Hepatocyte (in vitro differentiated cells): ENCODE measurements around the gene PKNOX2. TPM values are rescaled to one million over a fixed set of nuclear protein-coding genes. Genes with fewer than 3 reads are reported as not detected.

Experiments used
- DNase-seq: peaks from one replicate; pipeline ENCODE4 v3.0.0-alpha.2; 2016; ENCODE audit warnings: low spot score
- H2AFZ ChIP-seq: fragments of 200-600 bp; sonication (generic); 2 replicates; pipeline ENCODE4 v1.6.0; 2016; ENCODE audit warnings: antibody characterized with exemption, mild to moderate bottlenecking
- H3K27ac ChIP-seq: fragments of 200-600 bp; sonication (generic); 2 replicates; pipeline ENCODE4 v1.5.1; 2016; ENCODE audit warnings: mild to moderate bottlenecking
- H3K27me3 ChIP-seq: fragments of 200-600 bp; sonication (generic); 2 replicates; pipeline ENCODE4 v1.6.1; 2016
- H3K36me3 ChIP-seq: fragments of 200-600 bp; sonication (generic); replicated peaks from 2 replicates; pipeline ENCODE4 v1.5.1; 2016; ENCODE audit warnings: low read depth; ENCODE audit not compliant: insufficient read depth
- H3K4me1 ChIP-seq: fragments of 200-600 bp; sonication (generic); 2 replicates; pipeline ENCODE4 v1.5.1; 2016; ENCODE audit warnings: mild to moderate bottlenecking, moderate library complexity; ENCODE audit not compliant: insufficient read depth
- H3K4me2 ChIP-seq: fragments of 200-600 bp; sonication (generic); 2 replicates; pipeline ENCODE4 v1.6.0; 2016
- H3K4me3 ChIP-seq: fragments of 200-600 bp; sonication (generic); 2 replicates; pipeline ENCODE4 v1.5.1; 2016; ENCODE audit warnings: mild to moderate bottlenecking
- H3K79me2 ChIP-seq: fragments of 200-600 bp; sonication (generic); 2 replicates; pipeline ENCODE4 v1.6.0; 2017; ENCODE audit warnings: mild to moderate bottlenecking
- H3K9me2 ChIP-seq: fragments of 200-600 bp; sonication (generic); replicated peaks from 2 replicates; pipeline ENCODE4 v1.6.0; 2017; ENCODE audit warnings: mild to moderate bottlenecking; ENCODE audit not compliant: insufficient read depth
- H3K9me3 ChIP-seq: fragments of 200-600 bp; sonication (generic); 2 replicates; pipeline ENCODE4 v1.5.1; 2016; ENCODE audit warnings: low read depth, mild to moderate bottlenecking
- H4K20me1 ChIP-seq: fragments of 200-600 bp; sonication (generic); 2 replicates; pipeline ENCODE4 v1.6.0; 2016; ENCODE audit warnings: mild to moderate bottlenecking; ENCODE audit not compliant: insufficient read depth, poor library complexity, severe bottlenecking
- CTCF ChIP-seq: fragments of 200-600 bp; sonication (generic); IDR thresholded peaks from 2 replicates; pipeline ENCODE4 v1.5.1; 2016; ENCODE audit warnings: antibody characterized with exemption, mild to moderate bottlenecking; ENCODE audit not compliant: poor library complexity
- EZH2 ChIP-seq: fragments of 200-600 bp; sonication (generic); IDR thresholded peaks from 2 replicates; pipeline ENCODE4 v1.6.1; 2016; ENCODE audit warnings: antibody characterized with exemption, mild to moderate bottlenecking, borderline replicate concordance
- EZH2phosphoT487 ChIP-seq: fragments of 200-600 bp; sonication (generic); IDR thresholded peaks from one replicate; pipeline ENCODE4 v1.6.1; 2018; ENCODE audit warnings: antibody characterized with exemption, mild to moderate bottlenecking, low read depth, moderate library complexity; ENCODE audit not compliant: unreplicated experiment, severe bottlenecking
- WGBS: methylation state at CpG from one replicate; pipeline ENCODE4 v1.1.6; 2016; ENCODE audit warnings: low lambda C conversion rate; ENCODE audit errors: missing lambda C conversion rate; 5-methylcytosine and 5-hydroxymethylcytosine counted together
- polyA plus RNA-seq: library from polyadenylated mRNA; unstranded; fragments of >200 nt; fragmentation: Nextera tagmentation; extraction: Ambion mirVana; gene quantifications from 2 replicates; pipeline ENCODE4 v1.2.1, GENCODE V29; 2016
- total RNA-seq: library from RNA; depleted of rRNA; stranded (reverse); fragments of >200 nt; gene quantifications from 2 replicates; pipeline ENCODE4 v1.2.3, GENCODE V29; 2014

The PKNOX2 gene
- total and polyA plus RNA-seq, 2 experiments from 2014 or later = 3.0 to 3.1 TPM

- DNase-seq = no peak
- no peaks in the 10 kb centered on the region for H3K36me3 ChIP-seq
- H4K20me1 ChIP-seq = no peaks in the 10 kb centered on the region
- no peaks in the 10 kb centered on the region for H3K79me2 ChIP-seq
- no peak overlapping the region for H3K4me3 ChIP-seq
- H3K27me3 ChIP-seq = no peaks in the 10 kb centered on the region
- WGBS = 71% methylated on average over 2 of the region's 2 CpGs
- no peak for TF ChIP-seq EZH2phosphoT487
- no peak for TF ChIP-seq CTCF
- no peak for TF ChIP-seq EZH2
- H3K9me2 ChIP-seq = no peaks in the 10 kb centered on the region
- no peaks in the 10 kb centered on the region for H3K4me1 ChIP-seq
- no peak overlapping the region for H3K4me2 ChIP-seq
- H3K27ac ChIP-seq = no peak overlapping the region
- no peak overlapping the region for H2AFZ ChIP-seq
- H3K9me3 ChIP-seq = no peaks in the 10 kb centered on the region
Observed at GRCh38 chr11:125317416-125317815, 152.9 kb downstream of the PKNOX2 start.

- H3K4me2 ChIP-seq = no peak overlapping the region
- H3K27ac ChIP-seq = no peak overlapping the region
- TF ChIP-seq EZH2phosphoT487 (no peak), CTCF (no peak), EZH2 (no peak)
- no peaks in the 10 kb centered on the region for H3K9me2 ChIP-seq
- no peak overlapping the region for H3K4me3 ChIP-seq
- no peaks in the 10 kb centered on the region for H3K36me3 ChIP-seq
- no peak for DNase-seq
- no peaks in the 10 kb centered on the region for H3K4me1 ChIP-seq
- no peaks in the 10 kb centered on the region for H3K79me2 ChIP-seq
- 81% methylated on average over 1 of the region's 1 CpG for WGBS
- no peak overlapping the region for H2AFZ ChIP-seq
- H3K27me3 ChIP-seq = no peaks in the 10 kb centered on the region
- no peaks in the 10 kb centered on the region for H4K20me1 ChIP-seq
- no peaks in the 10 kb centered on the region for H3K9me3 ChIP-seq
Observed at GRCh38 chr11:125319649-125320048, 155.1 kb downstream of the PKNOX2 start.

GRCh38 chr11:125320347-125321076 is 156.0 kb downstream of the PKNOX2 start:
- H2AFZ ChIP-seq = no peak overlapping the region
- DNase-seq = no peak

More at GRCh38 chr11:125320347-125321076, 156.0 kb downstream of the PKNOX2 start:
- H3K9me3 ChIP-seq = no peaks in the 10 kb centered on the region
- no peaks in the 10 kb centered on the region for H3K4me1 ChIP-seq
- no peak overlapping the region for H3K4me2 ChIP-seq
- WGBS = 68% methylated on average over 4 of the region's 4 CpGs
- TF ChIP-seq EZH2 = no peak
- no peak for TF ChIP-seq EZH2phosphoT487
- no peak for TF ChIP-seq CTCF
- no peak overlapping the region for H3K27ac ChIP-seq
- no peaks in the 10 kb centered on the region for H3K9me2 ChIP-seq
- H3K36me3 ChIP-seq = no peaks in the 10 kb centered on the region
- no peak overlapping the region for H3K4me3 ChIP-seq
- H3K79me2 ChIP-seq = no peaks in the 10 kb centered on the region
- H3K27me3 ChIP-seq = no peaks in the 10 kb centered on the region
- no peaks in the 10 kb centered on the region for H4K20me1 ChIP-seq
